ENCODE measurements around the gene MYPN.
"Not testable (repeated sequence)": the region's sequence is repeated elsewhere in the genome, so short reads cannot be mapped to it uniquely, and the experiment has no call there.

Gene MYPN

GRCh38 chr10:68153473-68154210 lies 44.4 kb downstream of the MYPN start:
- H3K4me3 ChIP-seq (replicated peaks; ENCODE audit: low read depth, low read length) = no peak overlapping the region
- DNase-seq (ENCODE audit: low read depth) = peak; percentile 96
- no peak for TF ChIP-seq CTCF (IDR thresholded peaks at IDR 0.05; ENCODE audit: low read length, missing control alignments)

- peak; percentile 38 for DNase-seq (ENCODE audit: low read depth)
- TF ChIP-seq CTCF (IDR thresholded peaks at IDR 0.05; ENCODE audit: low read length, missing control alignments) = no peak
- H3K4me3 ChIP-seq (replicated peaks; ENCODE audit: low read depth, low read length) = no peak overlapping the region
These were observed 44.9 kb downstream of the MYPN start for GRCh38 chr10:68154211-68154497.

GRCh38 chr10:68155615-68156210 lies 46.4 kb downstream of the MYPN start:
- DNase-seq (ENCODE audit: low read depth) = no peak
- no peak for TF ChIP-seq CTCF (IDR thresholded peaks at IDR 0.05; ENCODE audit: low read length, missing control alignments)
- H3K4me3 ChIP-seq (replicated peaks; ENCODE audit: low read depth, low read length) = no peak overlapping the region

GRCh38 chr10:68156373-68157185 lies 47.3 kb downstream of the MYPN start:
- no peak overlapping the region for H3K4me3 ChIP-seq (replicated peaks; ENCODE audit: low read depth, low read length)
- peak; percentile 85 for DNase-seq (ENCODE audit: low read depth)
- TF ChIP-seq CTCF (IDR thresholded peaks at IDR 0.05; ENCODE audit: low read length, missing control alignments) = peak; percentile 88

GRCh38 chr10:68157522-68157921 lies 48.2 kb downstream of the MYPN start:
- not testable (repeated sequence) for DNase-seq (ENCODE audit: low read depth); H3K4me3 ChIP-seq (replicated peaks; ENCODE audit: low read depth, low read length)

GRCh38 chr10:68158031-68158430 lies 48.7 kb downstream of the MYPN start:
- DNase-seq (ENCODE audit: low read depth) = no peak
- no peak overlapping the region for H3K4me3 ChIP-seq (replicated peaks; ENCODE audit: low read depth, low read length)
- no peak for TF ChIP-seq CTCF (IDR thresholded peaks at IDR 0.05; ENCODE audit: low read length, missing control alignments)

GRCh38 chr10:68163735-68164134 lies 54.4 kb downstream of the MYPN start:
- TF ChIP-seq CTCF (IDR thresholded peaks at IDR 0.05; ENCODE audit: low read length, missing control alignments) = no peak
- H3K4me3 ChIP-seq (replicated peaks; ENCODE audit: low read depth, low read length) = no peak overlapping the region
- no peak for DNase-seq (ENCODE audit: low read depth)

All from fibroblast of pulmonary artery (primary cell).